ENCODE measurements around the gene RBL2.

Gene RBL2

DNA sequence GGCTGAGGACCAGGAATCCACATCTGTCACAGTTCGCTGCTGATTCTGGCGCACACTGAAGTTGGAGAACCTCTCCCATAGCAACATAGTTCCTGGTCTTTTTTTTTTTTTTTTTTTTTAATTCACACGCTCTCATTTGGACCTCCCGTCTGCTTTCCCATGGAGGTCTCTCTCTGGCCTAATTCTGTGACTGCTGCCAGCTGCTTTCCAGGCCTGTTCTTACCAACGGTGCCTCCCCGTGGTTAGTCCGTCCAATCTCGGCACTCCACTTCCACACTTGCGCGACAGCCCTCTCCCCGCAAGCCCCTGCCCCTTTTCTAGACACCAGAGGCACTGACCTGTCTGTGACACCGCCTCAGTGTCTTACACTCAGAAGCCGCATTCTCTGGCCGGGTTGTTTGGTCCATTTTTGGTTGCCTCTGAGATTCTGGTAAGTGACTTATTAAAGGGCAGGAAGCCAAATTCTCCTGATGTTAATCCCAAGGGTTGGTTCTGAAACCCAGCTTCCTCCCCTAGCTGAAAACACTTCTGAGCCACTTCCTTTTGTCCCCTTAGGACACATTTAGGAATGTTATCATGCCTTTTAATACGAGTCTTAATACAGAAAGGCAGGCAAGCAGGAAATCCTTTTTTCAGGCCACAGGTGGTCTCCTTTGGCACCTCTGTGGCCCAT is 69.9 kb downstream of the RBL2 start:
- TF ChIP-seq, protein P1, sequence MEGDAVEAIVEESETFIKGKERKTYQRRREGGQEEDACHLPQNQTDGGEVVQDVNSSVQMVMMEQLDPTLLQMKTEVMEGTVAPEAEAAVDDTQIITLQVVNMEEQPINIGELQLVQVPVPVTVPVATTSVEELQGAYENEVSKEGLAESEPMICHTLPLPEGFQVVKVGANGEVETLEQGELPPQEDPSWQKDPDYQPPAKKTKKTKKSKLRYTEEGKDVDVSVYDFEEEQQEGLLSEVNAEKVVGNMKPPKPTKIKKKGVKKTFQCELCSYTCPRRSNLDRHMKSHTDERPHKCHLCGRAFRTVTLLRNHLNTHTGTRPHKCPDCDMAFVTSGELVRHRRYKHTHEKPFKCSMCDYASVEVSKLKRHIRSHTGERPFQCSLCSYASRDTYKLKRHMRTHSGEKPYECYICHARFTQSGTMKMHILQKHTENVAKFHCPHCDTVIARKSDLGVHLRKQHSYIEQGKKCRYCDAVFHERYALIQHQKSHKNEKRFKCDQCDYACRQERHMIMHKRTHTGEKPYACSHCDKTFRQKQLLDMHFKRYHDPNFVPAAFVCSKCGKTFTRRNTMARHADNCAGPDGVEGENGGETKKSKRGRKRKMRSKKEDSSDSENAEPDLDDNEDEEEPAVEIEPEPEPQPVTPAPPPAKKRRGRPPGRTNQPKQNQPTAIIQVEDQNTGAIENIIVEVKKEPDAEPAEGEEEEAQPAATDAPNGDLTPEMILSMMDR (IDR thresholded peaks at IDR 0.05; ENCODE audit: low read depth, low read length) = no peak; the same call in 1 of the 2 replicates
- peak overlapping the region; percentile 73 for H3K4me3 ChIP-seq (ENCODE audit: low read depth, low read length)

DNA sequence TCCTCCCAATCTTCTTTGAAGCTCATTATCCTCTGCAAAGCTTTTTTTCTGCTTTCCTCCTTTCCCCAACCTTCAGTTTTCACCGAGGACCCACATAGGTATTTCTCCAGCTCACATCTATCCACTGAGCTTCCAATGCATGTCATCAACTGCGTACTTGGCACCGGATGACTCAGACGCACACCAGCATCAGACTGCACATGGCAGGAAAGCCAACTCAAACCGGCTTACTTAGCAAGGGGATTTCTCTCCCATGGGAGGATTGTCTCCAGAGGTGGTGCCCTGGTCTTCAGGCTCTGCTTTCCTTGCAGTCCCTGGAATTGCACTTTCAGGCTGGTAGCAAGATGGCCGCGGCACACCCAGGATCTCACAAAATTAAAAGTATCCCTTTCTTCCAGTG is 70.4 kb downstream of the RBL2 start:
- Histone ChIP-seq H3K27me3 (peaks cover 6% of the 10 kb centered on the region), H3K36me3 (no peaks in the 10 kb centered on the region)
- DNase-seq = no peak

More for the DNA sequence above, 69.9 kb downstream of the RBL2 start:
- Histone ChIP-seq H3K27me3 (peaks cover 6% of the 10 kb centered on the region), H3K36me3 (no peaks in the 10 kb centered on the region), H3K4me1 (no peaks in the 10 kb centered on the region), H3K9me3 (no peaks in the 10 kb centered on the region)
- DNase-seq = peak; percentile 43

DNA sequence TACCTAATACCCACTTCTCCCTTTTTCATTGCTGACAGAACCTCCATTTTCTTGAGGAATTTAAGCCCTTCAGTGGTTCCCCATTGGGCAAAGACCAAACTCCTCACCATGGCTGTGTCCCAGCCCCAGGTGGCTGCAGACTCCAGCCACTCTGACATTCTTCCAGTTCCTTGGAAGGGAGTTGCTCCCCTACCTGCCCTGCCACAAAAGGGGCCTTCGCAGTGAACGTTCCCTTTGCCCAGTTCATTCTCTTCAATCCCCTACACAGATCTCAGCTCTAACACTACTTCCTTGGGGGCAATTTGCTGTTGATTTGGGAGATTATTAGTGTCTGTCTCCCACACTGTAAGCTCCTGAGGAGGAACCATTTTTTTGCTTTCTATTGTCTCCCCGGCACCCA is 72.0 kb downstream of the RBL2 start:
- Histone ChIP-seq H3K9me3 (no peaks in the 10 kb centered on the region), H3K4me1 (peaks cover 2% of the 10 kb centered on the region; the same call in 1 of the 2 replicates), H3K4me3 (ENCODE audit: low read depth, low read length) (no peak overlapping the region), H3K27me3 (peaks cover 5% of the 10 kb centered on the region), H3K36me3 (no peaks in the 10 kb centered on the region)
- TF ChIP-seq, protein P1 (IDR thresholded peaks at IDR 0.05; ENCODE audit: low read depth, low read length) = no peak
- DNase-seq = no peak

More for the DNA sequence above, 70.4 kb downstream of the RBL2 start:
- no peaks in the 10 kb centered on the region for H3K9me3 ChIP-seq
- TF ChIP-seq, protein P1 (IDR thresholded peaks at IDR 0.05; ENCODE audit: low read depth, low read length) = no peak
- H3K4me3 ChIP-seq (ENCODE audit: low read depth, low read length) = peak overlapping the region; percentile 73
- peaks cover under 1% of the 10 kb centered on the region; the same call in 1 of the 2 replicates for H3K4me1 ChIP-seq

DNA sequence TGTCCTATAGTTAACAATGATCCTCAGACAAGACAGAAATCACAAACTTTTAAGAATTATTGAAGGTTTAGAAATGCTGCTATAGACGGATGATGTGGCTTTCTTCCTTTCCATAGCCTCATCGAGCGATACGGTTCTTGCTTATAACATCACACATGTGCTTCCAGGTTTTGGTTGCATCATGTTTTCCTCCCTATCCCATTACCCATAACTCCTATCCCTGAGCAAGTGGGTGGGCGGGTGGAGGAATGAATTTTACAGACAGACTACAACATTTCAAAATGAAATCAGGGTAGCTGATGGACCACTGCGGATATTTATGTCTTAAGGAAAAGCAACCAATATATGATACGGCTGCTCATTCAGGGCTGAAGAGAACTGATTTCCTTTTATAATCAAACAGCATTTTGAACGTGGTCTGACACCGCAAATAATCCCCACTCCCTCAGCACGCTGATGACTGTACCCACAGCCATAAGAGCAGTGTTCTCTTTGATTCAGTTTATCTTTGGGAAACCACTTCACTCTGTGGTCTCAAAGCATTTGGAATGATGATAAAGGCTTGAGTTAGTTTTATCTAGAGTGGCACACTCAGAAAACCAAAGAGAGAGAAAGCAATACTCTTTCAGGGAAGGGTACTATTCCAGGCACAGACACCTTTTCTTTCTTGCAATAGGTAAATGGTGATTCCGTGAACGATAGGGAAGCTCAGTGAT is 73.4 kb downstream of the RBL2 start:
- Histone ChIP-seq H3K9me3 (no peaks in the 10 kb centered on the region), H3K27me3 (no peaks in the 10 kb centered on the region), H3K4me1 (peaks cover 2% of the 10 kb centered on the region; the same call in 1 of the 2 replicates), H3K4me3 (ENCODE audit: low read depth, low read length) (no peak overlapping the region), H3K36me3 (no peaks in the 10 kb centered on the region)
- TF ChIP-seq, protein P1 (IDR thresholded peaks at IDR 0.05; ENCODE audit: low read depth, low read length) = no peak
- no peak for DNase-seq

DNA sequence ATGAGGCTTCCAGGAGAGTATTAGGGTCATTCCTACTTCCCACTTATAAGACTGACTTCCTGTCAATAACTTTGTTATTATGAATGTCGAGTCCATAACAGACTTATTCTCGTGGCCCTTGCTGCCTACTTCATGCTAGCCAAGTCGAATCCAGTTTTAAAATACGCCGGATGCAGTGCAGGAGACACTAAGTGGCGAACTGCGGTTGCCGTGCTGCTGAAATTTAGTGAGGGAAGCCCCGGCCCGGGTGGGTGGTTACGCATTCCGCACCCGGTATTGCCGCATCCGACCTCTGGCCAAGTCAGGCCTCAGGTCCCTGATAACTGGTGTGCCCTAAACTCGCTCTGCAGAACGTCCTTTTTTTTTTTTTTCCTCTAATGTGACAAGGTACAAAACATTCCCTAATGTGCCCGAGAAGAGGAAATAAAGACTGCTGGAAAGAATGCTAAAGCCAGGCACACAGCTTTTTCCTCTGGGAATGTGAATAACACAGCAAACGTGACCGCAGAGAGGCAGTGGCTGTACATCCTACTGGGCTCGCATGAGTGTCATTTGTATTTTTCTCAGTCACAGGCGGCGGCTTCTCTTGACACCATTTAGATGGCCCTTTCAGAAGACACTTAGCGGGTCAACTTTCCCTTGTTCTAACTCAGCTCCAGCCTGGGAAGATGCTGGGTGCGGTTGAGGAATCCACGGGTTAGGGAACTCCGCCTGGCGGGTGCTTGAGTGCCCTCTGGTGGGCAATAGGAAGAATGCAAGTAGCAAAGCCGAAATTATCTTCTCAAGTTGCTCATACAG is 75.8 kb downstream of the RBL2 start:
- H3K4me1 ChIP-seq = peaks cover 2% of the 10 kb centered on the region; the same call in 1 of the 2 replicates
- peak; percentile 67 for DNase-seq
- peak overlapping the region; percentile 63 for H3K4me3 ChIP-seq (ENCODE audit: low read depth, low read length)
- TF ChIP-seq, protein P1 (IDR thresholded peaks at IDR 0.05; ENCODE audit: low read depth, low read length) = peak; percentile 96
- H3K9me3 ChIP-seq = no peaks in the 10 kb centered on the region
- H3K27me3 ChIP-seq = no peaks in the 10 kb centered on the region
- H3K36me3 ChIP-seq = no peaks in the 10 kb centered on the region
